NCI-H146 treated with DMSO at 0.1 percent for 48 hours (cell line): Measurements from ENCODE around the gene KRT33A.
"Not testable (repeated sequence)": the region's sequence is repeated elsewhere in the genome, so short reads cannot be mapped to it uniquely, and the experiment has no call there.

Experiments used
- DNase-seq: peaks from one replicate; lab custom pipeline; 2025; ENCODE audit not compliant: unreplicated experiment; lab: John Stamatoyannopoulos, UW

KRT33A gene

GRCh38 chr17:41350381-41350878 lies at the start of gene KRT33A:
KRT33A (minus strand) TSS chr17:41350828; CDS start chr17:41350767, 61 bp downstream.
- DNase-seq: not testable (repeated sequence)

- DNase-seq: no peak
Measured at GRCh38 chr17:41396996-41397660, 46.5 kb upstream of the KRT33A start, which contains the start of gene KRT31. KRT31 (minus strand) TSS chr17:41397608; CDS start chr17:41397539, 69 bp downstream.

GRCh38 chr17:41396340-41396739 lies 45.7 kb upstream of the KRT33A start:
- no peak for DNase-seq

GRCh38 chr17:41395611-41396010 lies 45.0 kb upstream of the KRT33A start:
- DNase-seq: no peak

- DNase-seq: not testable (repeated sequence)
Measured at GRCh38 chr17:41395044-41395443, 44.4 kb upstream of the KRT33A start.

GRCh38 chr17:41394254-41394996 lies 43.8 kb upstream of the KRT33A start:
- no peak for DNase-seq

GRCh38 chr17:41393826-41394225 lies 43.2 kb upstream of the KRT33A start:
- DNase-seq: no peak

- no peak for DNase-seq
Measured at GRCh38 chr17:41393294-41393693, 42.7 kb upstream of the KRT33A start.

GRCh38 chr17:41392278-41392677 lies 41.6 kb upstream of the KRT33A start:
- DNase-seq: no peak

GRCh38 chr17:41391535-41391934 lies 40.9 kb upstream of the KRT33A start:
- DNase-seq: no peak

- no peak for DNase-seq
Measured at GRCh38 chr17:41390411-41390938, 39.8 kb upstream of the KRT33A start.

GRCh38 chr17:41387670-41388069 lies 37.0 kb upstream of the KRT33A start:
- DNase-seq: no peak

GRCh38 chr17:41386227-41386626 lies 35.6 kb upstream of the KRT33A start:
- no peak for DNase-seq

- DNase-seq: no peak
Measured at GRCh38 chr17:41383690-41384089, 33.1 kb upstream of the KRT33A start.

- no peak for DNase-seq
Measured at GRCh38 chr17:41382394-41382793, 31.8 kb upstream of the KRT33A start.

GRCh38 chr17:41381943-41382342 lies 31.3 kb upstream of the KRT33A start, which contains the start of gene KRT34:
KRT34 (minus strand) TSS chr17:41382306; CDS start chr17:41382246, 60 bp downstream.
- not testable (repeated sequence) for DNase-seq

- not testable (repeated sequence) for DNase-seq
Measured at GRCh38 chr17:41380091-41380490, 29.5 kb upstream of the KRT33A start.

- DNase-seq: no peak
Measured at GRCh38 chr17:41377546-41377945, 26.9 kb upstream of the KRT33A start.

- no peak for DNase-seq
Measured at GRCh38 chr17:41369713-41370112, 19.1 kb upstream of the KRT33A start, which contains the start of gene KRT33B. KRT33B (minus strand) TSS chr17:41369813; CDS start chr17:41369750, 63 bp downstream.

- no peak for DNase-seq
Measured at GRCh38 chr17:41369023-41369422, 18.4 kb upstream of the KRT33A start.

GRCh38 chr17:41367426-41368075 lies 16.9 kb upstream of the KRT33A start:
- no peak for DNase-seq
